Measurements from ENCODE around the gene BMP2. TPM values are rescaled to one million over a fixed set of nuclear protein-coding genes. Genes with fewer than 3 reads are reported as not detected.

BMP2 gene
- polyA plus RNA-seq, 2 of the 4 experiments (the other 2 are of a cell fraction) = 0.19 to 0.23 TPM

DNA sequence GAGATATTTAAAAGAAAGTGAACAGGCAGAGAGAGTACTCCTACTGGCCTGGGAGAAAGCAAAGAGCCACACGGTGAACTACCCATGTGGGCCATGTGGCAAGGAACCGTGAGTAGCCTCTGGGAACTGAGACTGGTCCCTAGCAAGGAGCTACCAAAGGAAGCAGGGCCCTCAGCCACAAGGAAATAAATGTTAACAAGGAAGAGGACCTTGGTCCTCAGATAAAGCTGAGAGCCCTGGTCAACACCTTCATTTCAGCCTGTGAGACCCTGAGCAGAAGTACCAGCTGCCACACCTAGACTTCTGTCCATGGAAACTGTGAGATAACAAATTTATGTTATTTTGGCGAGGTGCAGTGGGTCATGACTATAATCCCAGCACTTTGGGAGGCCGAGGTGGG lies 25.3 kb downstream of the BMP2 start:
- no peak for DNase-seq (ENCODE audit: low read depth in 1 of 2, low spot score in 1 of 2)
- Histone ChIP-seq H3K27ac (no peak overlapping the region), H3K4me1 (no peaks in the 10 kb centered on the region), H3K9me3 (no peaks in the 10 kb centered on the region), H3K4me2 (no peak overlapping the region), H3K4me3 (no peak overlapping the region)
- no peak for FAIRE-seq
- 11% methylated on average over 4 of the region's 4 CpGs for WGBS (ENCODE audit: missing lambda C conversion rate)
- ChIA-PET POLR2A (no interaction called here), CTCF (interaction anchor here (1.0 kb wide), 1 partner anchor 17 kb away, joined by 5 read pairs; no protein-coding TSS in a partner anchor)
- no peak for TF ChIP-seq HDAC2 (IDR thresholded peaks at IDR 0.05)
- TF ChIP-seq, protein P1, sequence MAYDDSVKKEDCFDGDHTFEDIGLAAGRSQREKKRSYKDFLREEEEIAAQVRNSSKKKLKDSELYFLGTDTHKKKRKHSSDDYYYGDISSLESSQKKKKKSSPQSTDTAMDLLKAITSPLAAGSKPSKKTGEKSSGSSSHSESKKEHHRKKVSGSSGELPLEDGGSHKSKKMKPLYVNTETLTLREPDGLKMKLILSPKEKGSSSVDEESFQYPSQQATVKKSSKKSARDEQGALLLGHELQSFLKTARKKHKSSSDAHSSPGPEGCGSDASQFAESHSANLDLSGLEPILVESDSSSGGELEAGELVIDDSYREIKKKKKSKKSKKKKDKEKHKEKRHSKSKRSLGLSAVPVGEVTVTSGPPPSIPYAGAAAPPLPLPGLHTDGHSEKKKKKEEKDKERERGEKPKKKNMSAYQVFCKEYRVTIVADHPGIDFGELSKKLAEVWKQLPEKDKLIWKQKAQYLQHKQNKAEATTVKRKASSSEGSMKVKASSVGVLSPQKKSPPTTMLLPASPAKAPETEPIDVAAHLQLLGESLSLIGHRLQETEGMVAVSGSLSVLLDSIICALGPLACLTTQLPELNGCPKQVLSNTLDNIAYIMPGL (CRISPR knock-in tag; IDR thresholded peaks at IDR 0.05; ENCODE audit: borderline replicate concordance) = no peak
- TF ChIP-seq EP300 (IDR thresholded peaks at IDR 0.05) = no peak
- TF ChIP-seq JUN (IDR thresholded peaks at IDR 0.05) = no peak
- TF ChIP-seq POLR2AphosphoS2 (conservative IDR thresholded peaks at IDR 0.05; ENCODE audit: low read length) = no peak
- TF ChIP-seq, protein P2, sequence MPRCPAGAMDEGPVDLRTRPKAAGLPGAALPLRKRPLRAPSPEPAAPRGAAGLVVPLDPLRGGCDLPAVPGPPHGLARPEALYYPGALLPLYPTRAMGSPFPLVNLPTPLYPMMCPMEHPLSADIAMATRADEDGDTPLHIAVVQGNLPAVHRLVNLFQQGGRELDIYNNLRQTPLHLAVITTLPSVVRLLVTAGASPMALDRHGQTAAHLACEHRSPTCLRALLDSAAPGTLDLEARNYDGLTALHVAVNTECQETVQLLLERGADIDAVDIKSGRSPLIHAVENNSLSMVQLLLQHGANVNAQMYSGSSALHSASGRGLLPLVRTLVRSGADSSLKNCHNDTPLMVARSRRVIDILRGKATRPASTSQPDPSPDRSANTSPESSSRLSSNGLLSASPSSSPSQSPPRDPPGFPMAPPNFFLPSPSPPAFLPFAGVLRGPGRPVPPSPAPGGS (IDR thresholded peaks at IDR 0.05) = no peak
- TF ChIP-seq KDM1A (IDR thresholded peaks at IDR 0.05; ENCODE audit: low read depth) = no peak
- no peak for TF ChIP-seq RAD21 (conservative IDR thresholded peaks at IDR 0.05 in 1 of 2, IDR thresholded peaks at IDR 0.05 in 1 of 2)
- TF ChIP-seq ZSCAN20 (CRISPR knock-in tag; IDR thresholded peaks at IDR 0.05) = no peak
- no peak for TF ChIP-seq PHF8 (IDR thresholded peaks at IDR 0.05; ENCODE audit: borderline replicate concordance, low read depth)
- TF ChIP-seq NFE2L2 (conservative IDR thresholded peaks at IDR 0.05; ENCODE audit: low read length) = no peak
- TF ChIP-seq ZFP36 (IDR thresholded peaks at IDR 0.05; ENCODE audit: borderline replicate concordance, partially characterized antibody) = no peak
- no peak for TF ChIP-seq RCOR1 (IDR thresholded peaks at IDR 0.05; ENCODE audit: low read depth, low read length)
- TF ChIP-seq, protein P3, sequence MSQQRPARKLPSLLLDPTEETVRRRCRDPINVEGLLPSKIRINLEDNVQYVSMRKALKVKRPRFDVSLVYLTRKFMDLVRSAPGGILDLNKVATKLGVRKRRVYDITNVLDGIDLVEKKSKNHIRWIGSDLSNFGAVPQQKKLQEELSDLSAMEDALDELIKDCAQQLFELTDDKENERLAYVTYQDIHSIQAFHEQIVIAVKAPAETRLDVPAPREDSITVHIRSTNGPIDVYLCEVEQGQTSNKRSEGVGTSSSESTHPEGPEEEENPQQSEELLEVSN (IDR thresholded peaks at IDR 0.05; ENCODE audit: borderline replicate concordance, low read depth) = no peak
- no peak for TF ChIP-seq HOXA7 (CRISPR knock-in tag; IDR thresholded peaks at IDR 0.05)
- TF ChIP-seq MYC (IDR thresholded peaks at IDR 0.05; ENCODE audit: borderline replicate concordance, low read length) = no peak
- TF ChIP-seq FOSL2 (IDR thresholded peaks at IDR 0.05) = no peak
- no peak for TF ChIP-seq FOSL2 (CRISPR knock-in tag; IDR thresholded peaks at IDR 0.05)
- TF ChIP-seq MAFK (IDR thresholded peaks at IDR 0.05; ENCODE audit: partially characterized antibody) = no peak
- ATAC-seq = no peak; a peak in 1 of 6 replicates

DNA sequence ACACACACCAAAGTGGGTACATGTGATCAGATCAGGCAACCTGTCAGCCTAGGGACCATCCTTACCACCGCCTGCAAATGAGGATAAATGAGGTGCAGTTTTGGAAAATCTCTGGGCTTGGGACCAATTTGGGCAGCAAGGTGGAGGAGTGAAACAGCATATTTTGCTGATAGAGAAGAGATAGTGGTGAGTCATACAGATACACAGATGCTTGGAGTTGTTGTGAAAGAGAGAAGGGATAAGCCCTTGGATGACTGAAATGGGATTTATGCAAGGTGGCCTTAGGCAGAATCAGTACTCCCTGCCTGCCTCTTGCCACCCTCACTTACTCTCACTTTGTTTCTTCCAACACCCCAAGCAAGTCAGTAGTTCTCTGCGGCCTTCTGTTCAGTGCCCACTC lies 34.7 kb downstream of the BMP2 start:
- WGBS (ENCODE audit: missing lambda C conversion rate) = 16% methylated on average over 2 of the region's 2 CpGs
- no peak for FAIRE-seq
- POLR2A ChIA-PET = no interaction called here

DNA sequence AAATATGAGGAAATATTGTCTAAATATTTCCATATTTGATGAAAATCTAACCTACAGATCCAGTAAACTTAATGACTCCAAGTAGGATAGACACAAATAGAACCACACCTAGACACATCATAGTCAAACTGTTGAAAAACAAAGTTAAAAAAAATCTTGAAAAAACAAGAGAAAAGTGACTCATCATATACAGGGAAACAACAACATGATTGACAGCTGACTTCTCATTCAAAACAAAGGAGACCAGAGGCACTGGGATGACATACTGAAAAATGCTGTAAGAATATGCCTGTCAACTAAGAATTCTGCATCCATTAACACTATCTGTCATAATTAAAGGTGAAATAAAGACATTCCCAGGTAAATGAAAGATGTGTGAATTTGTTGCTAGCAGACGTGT lies 38.8 kb downstream of the BMP2 start:
- 2% methylated on average over 1 of the region's 1 CpG for WGBS (ENCODE audit: missing lambda C conversion rate)
- FAIRE-seq (peak; percentile 92), DNase-seq (ENCODE audit: low read depth in 1 of 2, low spot score in 1 of 2) (no peak)

More for the DNA sequence above, 34.7 kb downstream of the BMP2 start:
- Histone ChIP-seq H3K4me2 (no peak overlapping the region), H3K4me1 (no peaks in the 10 kb centered on the region), H3K9me3 (peaks cover 10% of the 10 kb centered on the region; the same call in 2 of the 3 replicates), H3K4me3 (no peak overlapping the region), H3K27ac (no peak overlapping the region)
- TF ChIP-seq EHMT2 (IDR thresholded peaks at IDR 0.05; ENCODE audit: low read depth) (no peak), FOSL2 (IDR thresholded peaks at IDR 0.05) (no peak), FOSL2 (CRISPR knock-in tag; IDR thresholded peaks at IDR 0.05) (peak; percentile 18; the same call in 1 of the 2 replicates)
- CTCF ChIA-PET = no interaction called here
- ATAC-seq = no peak
- DNase-seq (ENCODE audit: low read depth in 1 of 2, low spot score in 1 of 2) = no peak

More for the DNA sequence above, 38.8 kb downstream of the BMP2 start:
- H3K27ac ChIP-seq = no peak overlapping the region
- peaks cover 10% of the 10 kb centered on the region; the same call in 2 of the 3 replicates for H3K9me3 ChIP-seq
- no peak for ATAC-seq
- no peaks in the 10 kb centered on the region for H3K4me1 ChIP-seq
- ChIA-PET POLR2A (no interaction called here), CTCF (interaction anchor here (0.6 kb wide), 1 partner anchor 1907 kb away, joined by 3 read pairs; no protein-coding TSS in a partner anchor)
- no peak for TF ChIP-seq FOSL2 (IDR thresholded peaks at IDR 0.05)
- peak; percentile 31; the same call in 1 of the 2 replicates for TF ChIP-seq FOSL2 (CRISPR knock-in tag; IDR thresholded peaks at IDR 0.05)
- TF ChIP-seq, protein P4, sequence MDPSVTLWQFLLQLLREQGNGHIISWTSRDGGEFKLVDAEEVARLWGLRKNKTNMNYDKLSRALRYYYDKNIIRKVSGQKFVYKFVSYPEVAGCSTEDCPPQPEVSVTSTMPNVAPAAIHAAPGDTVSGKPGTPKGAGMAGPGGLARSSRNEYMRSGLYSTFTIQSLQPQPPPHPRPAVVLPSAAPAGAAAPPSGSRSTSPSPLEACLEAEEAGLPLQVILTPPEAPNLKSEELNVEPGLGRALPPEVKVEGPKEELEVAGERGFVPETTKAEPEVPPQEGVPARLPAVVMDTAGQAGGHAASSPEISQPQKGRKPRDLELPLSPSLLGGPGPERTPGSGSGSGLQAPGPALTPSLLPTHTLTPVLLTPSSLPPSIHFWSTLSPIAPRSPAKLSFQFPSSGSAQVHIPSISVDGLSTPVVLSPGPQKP (IDR thresholded peaks at IDR 0.05; ENCODE audit: low read depth, low read length) = no peak
- no peak overlapping the region for H3K4me3 ChIP-seq
- no peak overlapping the region for H3K4me2 ChIP-seq

Data from A549 (cell line).